Stimulated activated CD4-positive, alpha-beta T cell treated with anti-CD3 and anti-CD28 coated beads, TNF-alpha, amount 100 ng/mL, for 24 hours (primary cell): ENCODE results near the gene ANXA11.

Experiments
- DNase-seq, 3 experiments: peaks; one replicate each; pipeline ENCODE4 v3.0.0-alpha.2; 2020; ENCODE audit warnings: low read depth in 3 of 3

The ANXA11 gene

GRCh38 chr10:80166581-80167470 is 38.5 kb downstream of the ANXA11 start:
- DNase-seq, result no peak

GRCh38 chr10:80165173-80165572 is 40.2 kb downstream of the ANXA11 start:
- no peak for DNase-seq

- no peak for DNase-seq
Measured at GRCh38 chr10:80164596-80164995, 40.7 kb downstream of the ANXA11 start.

DNA sequence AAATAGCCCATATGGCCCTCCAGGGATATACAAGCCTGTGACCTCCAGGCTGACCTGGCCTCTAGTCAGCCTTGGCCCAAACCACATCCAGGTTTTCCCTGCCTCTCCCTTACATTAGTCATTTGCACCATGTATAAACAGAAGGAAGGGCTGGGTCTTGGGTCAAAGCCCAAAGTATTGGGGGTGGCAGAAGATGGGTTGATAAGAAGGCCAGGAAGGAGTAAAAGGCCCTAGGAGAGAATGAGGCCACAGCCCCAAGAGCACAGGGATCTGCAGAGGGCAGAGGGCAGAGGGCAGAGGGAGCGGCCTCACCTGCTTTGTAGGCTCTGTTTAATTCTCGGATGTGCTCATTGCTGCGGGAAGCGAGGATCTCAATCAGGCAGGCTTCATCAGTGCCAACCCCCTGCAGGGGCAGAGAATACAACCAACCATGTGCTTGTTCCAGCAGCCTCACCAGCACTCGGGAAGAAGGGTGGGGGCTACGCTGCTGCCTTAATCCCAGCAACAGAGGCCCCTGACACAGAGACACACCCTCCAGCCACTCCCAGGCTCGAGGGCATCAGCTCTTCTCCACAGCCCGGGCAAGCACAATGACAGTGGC is 41.5 kb downstream of the ANXA11 start:
- no peak for DNase-seq

GRCh38 chr10:80161321-80162083 is 43.8 kb downstream of the ANXA11 start:
- DNase-seq, result no peak

- DNase-seq, result no peak
Measured at GRCh38 chr10:80160361-80161320, 44.7 kb downstream of the ANXA11 start.

GRCh38 chr10:80159166-80159873 is 46.0 kb downstream of the ANXA11 start:
- DNase-seq, result no peak

- no peak for DNase-seq
Measured at GRCh38 chr10:80158598-80159127, 46.7 kb downstream of the ANXA11 start.

DNA sequence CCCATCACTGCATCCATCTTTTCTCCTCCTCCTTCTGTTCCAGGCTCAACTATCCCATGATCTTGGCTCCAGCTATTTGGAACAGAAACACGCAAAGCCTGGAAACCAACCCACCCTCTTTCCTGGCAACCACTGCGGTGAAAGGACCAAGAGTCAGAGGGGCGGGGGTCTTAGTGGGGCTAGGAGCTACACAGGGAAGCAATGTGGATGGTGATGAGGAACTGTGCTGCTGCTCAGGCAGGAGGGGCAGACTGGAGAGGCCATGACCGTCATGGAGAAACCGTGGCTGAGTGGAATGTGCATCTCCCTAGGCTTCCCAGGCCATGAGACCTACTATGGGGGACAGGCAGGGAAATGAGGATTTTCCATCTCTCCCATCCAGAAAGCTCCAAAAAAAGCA is 47.2 kb downstream of the ANXA11 start:
- no peak for DNase-seq

- no peak for DNase-seq
Measured at GRCh38 chr10:80157561-80157960, 47.8 kb downstream of the ANXA11 start.

DNA sequence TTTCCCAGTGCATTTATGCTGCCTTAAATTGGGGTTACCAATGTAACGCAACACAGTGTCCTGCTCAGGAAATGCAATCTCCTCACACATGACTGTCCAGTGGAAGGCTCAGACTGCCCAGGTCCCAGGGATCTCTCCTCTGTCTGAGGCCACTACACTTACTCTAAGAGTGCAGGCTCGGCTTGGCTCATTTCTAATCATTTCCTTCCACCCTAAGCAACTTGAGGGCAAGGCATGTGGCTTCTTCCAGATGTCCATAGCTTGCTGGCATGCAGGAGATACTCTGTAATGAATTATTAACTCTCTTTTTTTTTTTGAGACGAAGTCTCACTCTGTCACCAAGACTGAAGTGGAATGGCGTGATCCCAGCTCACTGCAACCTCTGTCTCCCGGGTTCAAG is 49.1 kb downstream of the ANXA11 start:
- DNase-seq, result no peak

- DNase-seq, result no peak
Measured at GRCh38 chr10:80155696-80156215, 49.6 kb downstream of the ANXA11 start.

GRCh38 chr10:80154978-80155695 is 50.2 kb downstream of the ANXA11 start:
- DNase-seq, result no peak

- DNase-seq, result no peak
Measured at GRCh38 chr10:80154626-80154977, 50.7 kb downstream of the ANXA11 start.

GRCh38 chr10:80153460-80153859 is 51.9 kb downstream of the ANXA11 start:
- no peak for DNase-seq

- no peak for DNase-seq
Measured at GRCh38 chr10:80152820-80153219, 52.5 kb downstream of the ANXA11 start.

- DNase-seq, result no peak
Measured at GRCh38 chr10:80150172-80150571, 55.2 kb downstream of the ANXA11 start.

- no peak for DNase-seq
Measured at GRCh38 chr10:80149123-80149522, 56.2 kb downstream of the ANXA11 start.

DNA sequence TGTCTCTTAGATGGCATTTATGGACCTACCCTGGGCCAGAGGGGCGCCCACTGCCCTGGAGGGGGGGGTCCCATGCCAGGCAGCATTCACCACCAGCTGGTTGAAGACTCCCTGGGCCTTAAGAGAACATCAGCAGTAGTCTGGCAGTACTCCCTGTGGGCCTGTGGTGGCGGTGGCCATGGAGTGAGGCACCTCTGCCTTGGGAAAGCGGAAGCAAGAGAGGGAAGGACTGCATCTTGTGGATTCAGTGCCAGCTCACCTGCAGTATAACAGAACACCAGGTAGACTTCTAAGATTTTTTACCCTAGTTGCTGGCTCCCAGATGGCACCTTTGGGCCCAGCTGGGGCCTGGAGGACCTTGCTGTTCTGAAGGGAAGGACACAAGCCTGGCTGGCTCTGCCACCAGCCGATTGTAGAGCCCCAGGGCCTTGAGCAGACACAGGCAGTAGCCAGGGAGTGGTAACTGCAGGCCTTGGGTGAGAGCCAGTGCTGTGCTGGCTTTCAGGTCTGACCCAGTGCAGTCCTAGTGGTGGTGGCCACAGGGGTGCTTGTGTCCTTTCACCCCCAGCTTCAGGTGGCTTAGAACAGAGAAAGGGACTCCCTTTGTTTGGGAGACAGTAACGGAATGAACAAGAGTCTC is 57.1 kb downstream of the ANXA11 start:
- DNase-seq, result no peak
